Smooth muscle cell of the brain vasculature (primary cell): ENCODE results near the gene CTDSPL2.
"Not testable (repeated sequence)": the region's sequence is repeated elsewhere in the genome, so short reads cannot be mapped to it uniquely, and the experiment has no call there.

Experiments used
- DNase-seq: peaks from one replicate; pipeline ENCODE4 v3.0.0-alpha.2; 2012; ENCODE audit warnings: low read depth, low spot score

CTDSPL2 gene

DNA sequence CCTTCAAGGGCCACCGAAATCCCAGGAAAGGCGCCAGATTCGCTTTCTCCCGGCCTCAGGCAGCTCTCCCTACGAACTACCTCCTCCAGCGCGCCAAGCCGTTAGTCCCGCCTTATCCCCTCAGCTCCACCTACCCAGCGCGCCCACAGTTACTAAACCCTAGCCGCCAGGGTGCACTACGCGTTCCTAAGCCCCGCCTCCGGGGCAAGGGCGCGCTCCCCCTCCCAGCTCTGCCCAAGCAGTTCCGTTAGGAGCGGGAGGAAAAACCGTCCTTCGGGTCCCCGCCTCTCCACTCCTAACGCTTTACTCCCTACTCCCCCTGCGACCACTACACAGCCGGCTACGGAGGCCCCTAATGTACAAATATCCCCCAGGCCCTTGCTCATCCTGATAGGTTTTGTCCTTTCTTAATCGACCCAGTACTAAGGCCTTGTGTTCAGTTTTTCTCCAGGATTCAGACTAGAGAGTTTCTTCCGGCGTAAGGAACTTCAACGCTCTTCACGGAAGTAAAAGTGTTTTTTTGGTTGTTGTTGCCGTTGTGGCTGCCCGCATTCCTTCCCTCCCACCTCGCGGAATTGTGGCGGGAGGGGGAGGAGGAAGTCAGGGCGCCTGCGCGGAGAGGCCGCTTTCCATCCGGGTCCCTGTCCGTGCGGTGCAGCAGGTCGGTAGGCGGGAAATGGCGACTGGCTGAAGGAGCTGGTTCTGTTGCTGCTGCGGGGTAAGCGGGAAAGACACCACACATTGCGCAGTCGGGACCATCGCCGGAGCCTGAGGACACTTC, at the start of gene CTDSPL2:
Gene CTDSPL2, plus strand, starts transcription at position 655 of the 781 bp plus-strand sequence. CDS start 31,386 bp downstream, outside the sequence.
- peak; percentile 98 for DNase-seq

- no peak for DNase-seq
Measured at GRCh38 chr15:44381236-44381635, 46.2 kb upstream of the CTDSPL2 start.

DNA sequence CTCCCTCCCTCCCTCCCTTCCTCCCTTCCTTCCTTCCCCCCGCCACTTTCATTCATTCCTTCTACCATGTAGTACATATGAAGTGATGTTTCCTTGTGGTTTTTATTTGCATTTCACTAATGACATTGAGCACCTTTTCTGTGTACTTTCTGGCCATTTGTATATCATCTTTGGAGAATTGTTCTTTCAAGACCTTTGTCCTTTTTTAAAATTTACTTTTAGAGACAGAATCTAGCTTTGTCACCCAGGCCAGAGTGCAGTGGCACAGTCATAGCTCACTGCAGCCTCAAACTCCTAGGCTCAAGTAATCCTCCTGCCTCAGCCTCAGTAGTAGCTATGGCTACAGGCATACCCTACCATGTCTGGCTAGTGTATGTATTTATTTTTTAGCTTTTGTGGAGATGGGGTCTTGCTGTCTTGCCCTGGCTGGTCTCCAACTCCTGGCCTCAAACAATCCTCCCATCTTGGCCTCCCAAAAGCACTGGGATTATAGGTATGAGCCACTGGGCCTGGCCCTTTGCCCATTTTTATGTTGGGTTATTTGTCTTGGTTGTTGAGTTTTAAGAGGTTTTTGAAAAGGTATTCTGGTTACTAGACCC, 42.0 kb upstream of the CTDSPL2 start:
- DNase-seq, result no peak

GRCh38 chr15:44394062-44394461, 33.4 kb upstream of the CTDSPL2 start:
- no peak for DNase-seq

DNA sequence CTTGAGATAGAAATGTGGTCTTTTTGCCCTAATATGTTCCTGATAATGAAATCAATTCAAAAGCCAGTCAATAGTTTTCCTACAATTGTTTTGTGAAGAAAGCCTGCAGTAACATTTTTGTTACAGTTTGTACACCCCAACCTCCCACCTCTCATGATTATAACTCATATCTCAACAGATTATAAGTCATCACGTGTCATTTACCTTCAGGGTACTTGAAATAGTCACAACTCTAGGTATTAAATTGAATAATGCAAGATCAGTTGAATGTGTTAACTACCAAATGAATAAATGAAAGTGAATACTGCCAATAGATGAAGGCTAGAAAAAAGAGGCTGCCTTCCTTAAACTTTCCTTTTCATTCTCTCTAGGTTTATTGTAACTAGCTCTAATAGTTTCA, 32.9 kb upstream of the CTDSPL2 start:
- no peak for DNase-seq

GRCh38 chr15:44397869-44398268, 29.6 kb upstream of the CTDSPL2 start:
- DNase-seq, result no peak

- no peak for DNase-seq
Measured at GRCh38 chr15:44414001-44414400, 13.4 kb upstream of the CTDSPL2 start.

- peak; percentile 15 for DNase-seq
Measured at GRCh38 chr15:44427756-44428724, 611 bp downstream of the CTDSPL2 start.

GRCh38 chr15:44435893-44436667, 8.7 kb downstream of the CTDSPL2 start:
- no peak for DNase-seq

DNA sequence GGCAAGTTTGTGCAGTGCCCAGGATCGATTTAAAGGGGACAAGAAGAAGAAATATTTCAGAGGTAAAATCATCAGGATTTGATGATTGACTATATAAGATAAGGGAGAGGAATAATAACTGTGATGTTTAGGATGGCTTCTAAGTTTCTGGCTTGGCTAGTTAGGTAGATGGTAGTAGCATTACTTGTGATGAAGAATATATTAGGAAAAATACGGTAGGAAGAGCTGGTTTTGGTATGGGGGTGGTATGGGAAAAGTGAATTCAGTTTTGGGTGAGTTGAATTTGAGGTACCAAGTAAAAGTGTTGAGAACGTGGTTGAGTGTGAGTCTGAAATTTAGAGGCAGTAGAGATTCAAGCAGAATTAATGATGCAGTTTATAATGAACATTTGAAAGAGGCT, 11.0 kb downstream of the CTDSPL2 start:
- no peak for DNase-seq

DNA sequence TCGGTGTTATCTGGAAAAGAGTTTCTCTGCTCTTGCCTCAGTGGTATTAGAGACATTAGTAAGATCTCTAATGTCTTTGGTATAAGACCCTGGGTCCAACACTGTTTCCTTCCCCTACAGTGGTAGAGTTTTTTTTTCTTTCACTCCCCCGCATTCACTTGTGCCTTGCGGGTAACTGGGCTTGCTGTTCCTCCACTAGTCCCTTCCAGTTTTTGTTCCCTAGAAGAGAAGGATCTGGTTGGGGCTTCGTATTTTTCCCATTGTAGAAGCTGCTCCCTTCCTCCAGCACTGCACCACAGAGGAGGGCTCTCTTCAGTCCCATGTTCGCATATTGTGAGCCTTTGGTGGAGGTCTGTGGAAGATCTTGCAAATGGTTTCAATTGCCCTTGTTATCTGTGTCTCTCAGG, 13.7 kb downstream of the CTDSPL2 start:
- no peak for DNase-seq

- no peak for DNase-seq
Measured at GRCh38 chr15:44443515-44443914, 16.1 kb downstream of the CTDSPL2 start.

GRCh38 chr15:44447772-44448376, 20.4 kb downstream of the CTDSPL2 start:
- DNase-seq, result no peak

DNA sequence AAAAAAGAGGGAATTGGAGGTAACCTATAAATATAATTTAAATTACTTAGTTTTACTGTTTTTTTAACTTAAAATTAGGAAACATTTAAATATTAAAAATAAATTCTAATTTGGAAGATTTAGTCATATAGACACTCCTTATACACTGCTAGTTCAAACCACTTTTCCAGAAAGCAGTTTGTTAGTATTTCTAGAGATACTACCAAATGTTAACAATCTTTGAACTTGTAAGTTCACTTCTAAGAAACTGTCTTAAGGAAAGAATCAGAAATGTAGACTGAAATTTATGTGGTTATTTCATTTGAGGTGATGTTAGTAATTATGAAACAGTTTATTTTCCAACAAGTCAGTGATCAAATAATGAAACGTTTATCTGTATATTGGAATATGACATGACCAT, 22.7 kb downstream of the CTDSPL2 start:
- DNase-seq, result no peak

GRCh38 chr15:44453578-44454283, 26.3 kb downstream of the CTDSPL2 start:
- not testable (repeated sequence) for DNase-seq

DNA sequence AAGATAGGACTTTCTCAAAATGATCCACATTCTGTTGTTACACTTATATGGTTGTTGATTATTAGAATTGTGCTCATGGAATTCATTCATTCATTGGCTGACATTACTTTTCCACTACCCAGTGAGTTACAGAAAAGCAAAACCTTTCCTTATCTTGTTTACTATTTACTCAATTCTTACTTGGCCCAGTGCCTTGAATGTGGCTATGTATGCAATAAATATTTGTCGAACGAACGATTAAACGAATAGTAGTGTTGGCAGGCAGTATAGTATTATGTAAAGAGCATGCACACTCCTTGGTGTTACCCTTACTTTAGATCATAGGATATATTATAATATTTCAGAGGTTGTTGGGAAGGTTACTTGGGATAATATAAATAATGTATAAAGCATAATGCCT, 31.0 kb downstream of the CTDSPL2 start:
- DNase-seq, result no peak

GRCh38 chr15:44468709-44469385, 41.4 kb downstream of the CTDSPL2 start:
- no peak for DNase-seq

GRCh38 chr15:44471885-44472455, 44.5 kb downstream of the CTDSPL2 start:
- DNase-seq, result no peak

- DNase-seq, result no peak
Measured at GRCh38 chr15:44479343-44479742, 51.9 kb downstream of the CTDSPL2 start.
